Fibroblast of lung (primary cell): Measurements from ENCODE around the gene GMPS. TPM values are rescaled to one million over a fixed set of nuclear protein-coding genes. Genes with fewer than 3 reads are reported as not detected.
"Not testable (repeated sequence)": the region's sequence is repeated elsewhere in the genome, so short reads cannot be mapped to it uniquely, and the experiment has no call there.

Experiments used
- DNase-seq, 2 donors: peaks; one replicate each; pipeline versions ENCODE4 v3.0.0 to v3.0.0-alpha.2; 2010; ENCODE audit warnings: low read depth in 2 of 2
- H2AFZ ChIP-seq: 2 replicates; pipeline ENCODE4 v1.5.1; 2012; ENCODE audit warnings: low read length, control low read depth, inconsistent platforms
- H3K27ac ChIP-seq: 2 replicates; pipeline ENCODE4 v1.5.1; 2011; ENCODE audit warnings: low read length, control low read depth; ENCODE audit not compliant: insufficient read depth
- H3K27me3 ChIP-seq: 2 replicates; pipeline ENCODE4 v1.5.1; 2011; ENCODE audit warnings: mild to moderate bottlenecking, low read length; ENCODE audit not compliant: control insufficient read depth, insufficient read depth
- H3K36me3 ChIP-seq: 2 replicates; pipeline ENCODE4 v1.5.1; 2011; ENCODE audit warnings: low read length; ENCODE audit not compliant: control insufficient read depth, insufficient read depth
- H3K4me1 ChIP-seq: 2 replicates; pipeline ENCODE4 v1.5.1; 2011; ENCODE audit warnings: low read length; ENCODE audit not compliant: control insufficient read depth, insufficient read depth; ENCODE audit errors: extremely low read depth
- H3K4me2 ChIP-seq: 2 replicates; pipeline ENCODE4 v1.5.1; 2011; ENCODE audit warnings: low read length, control low read depth; ENCODE audit not compliant: insufficient read depth; ENCODE audit errors: extremely low read depth
- H3K4me3 ChIP-seq, 4 experiments: fragments of 200-600 bp in 1 of 4; sonication (generic) in 1 of 4; replicated peaks in 1 of 4; 2 replicates each; pipeline ENCODE4 v1.5.1; 2011 to 2016; ENCODE audit warnings: low read length in 4 of 4, low read depth in 3 of 4, mild to moderate bottlenecking in 3 of 4, control low read depth in 2 of 4, inconsistent platforms in 1 of 4, mixed read lengths in 1 of 4; ENCODE audit not compliant: insufficient read depth in 1 of 4; ENCODE audit errors: control extremely low read depth in 1 of 4
- H3K79me2 ChIP-seq: 2 replicates; pipeline ENCODE4 v1.5.1; 2012; ENCODE audit warnings: mild to moderate bottlenecking, low read length, inconsistent platforms; ENCODE audit not compliant: control insufficient read depth, insufficient read depth
- H3K9ac ChIP-seq: 2 replicates; pipeline ENCODE4 v1.5.1; 2011; ENCODE audit warnings: mild to moderate bottlenecking, low read length, control low read depth; ENCODE audit not compliant: insufficient read depth
- H3K9me3 ChIP-seq: 2 replicates; pipeline ENCODE4 v1.5.1; 2012; ENCODE audit warnings: low read depth, low read length; ENCODE audit not compliant: control insufficient read depth, insufficient read depth
- H4K20me1 ChIP-seq: 2 replicates; pipeline ENCODE4 v1.5.1; 2011; ENCODE audit warnings: low read length; ENCODE audit not compliant: control insufficient read depth, insufficient read depth; ENCODE audit errors: extremely low read depth
- CTCF ChIP-seq, 2 donors: IDR thresholded peaks in 1 of 2; conservative IDR thresholded peaks in 1 of 2; 1 replicate in 1 of 2; 2 replicates in 1 of 2; pipeline ENCODE4 v1.5.1; 2011 to 2012; ENCODE audit warnings: low read length in 2 of 2, control low read depth in 1 of 2, inconsistent platforms in 1 of 2, low read depth in 1 of 2, mild to moderate bottlenecking in 1 of 2
- EZH2 ChIP-seq: IDR thresholded peaks from 2 replicates; pipeline ENCODE4 v1.5.1; 2012; ENCODE audit warnings: low read length, control low read depth, mild to moderate bottlenecking; ENCODE audit errors: missing control alignments
- polyA plus RNA-seq, 2 donors: library from polyadenylated mRNA; depleted of rRNA in 1 of 2; stranded (reverse) in 1 of 2; unstranded in 1 of 2; fragments of >200 nt; gene quantifications; 2 replicates each; pipeline ENCODE4 v1.2.1, GENCODE V29; 2011 to 2012; ENCODE audit warnings: missing spikeins in 1 of 2
- total RNA-seq: library from RNA; depleted of rRNA; stranded (reverse); fragments of >200 nt; gene quantifications from 2 replicates; pipeline ENCODE4 v1.2.1, GENCODE V29; 2014

GMPS gene
- total and polyA plus RNA-seq, 2 donors (not counting 1 experiment from before 2014, with no cell fraction given): 20.6 to 93.3 TPM

GRCh38 chr3:155885292-155885691 lies 14.8 kb downstream of the GMPS start:
- Histone ChIP-seq H3K27me3 (no peaks in the 10 kb centered on the region), H3K36me3 (no peaks in the 10 kb centered on the region), H3K9me3 (no peaks in the 10 kb centered on the region), H3K9ac (no peak overlapping the region), H3K4me1 (peaks cover 2% of the 10 kb centered on the region), H3K4me2 (no peak overlapping the region), H3K79me2 (peaks cover 89% of the 10 kb centered on the region), H3K27ac (no peak overlapping the region), H4K20me1 (no peaks in the 10 kb centered on the region), H2AFZ (no peak overlapping the region), H3K4me3 (no peak overlapping the region)
- TF ChIP-seq CTCF (conservative IDR thresholded peaks at IDR 0.05 in 1 of 2, IDR thresholded peaks at IDR 0.05 in 1 of 2; ENCODE audit: low read depth in 1 of 2, low read length in 2 of 2) (no peak), EZH2 (no peak)
- DNase-seq: peak in 1 of 2 donors; percentile 22

- not testable (repeated sequence) for H3K36me3 ChIP-seq, H2AFZ ChIP-seq, H3K4me1 ChIP-seq, H4K20me1 ChIP-seq, H3K9ac ChIP-seq, H3K4me2 ChIP-seq, DNase-seq, H3K4me3 ChIP-seq, H3K9me3 ChIP-seq, H3K27ac ChIP-seq, H3K27me3 ChIP-seq
- peaks cover 88% of the 10 kb centered on the region for H3K79me2 ChIP-seq
Observed at GRCh38 chr3:155886348-155886747, 15.9 kb downstream of the GMPS start.

GRCh38 chr3:155886915-155887314 lies 16.5 kb downstream of the GMPS start:
- H3K9me3 ChIP-seq: no peaks in the 10 kb centered on the region
- TF ChIP-seq CTCF (conservative IDR thresholded peaks at IDR 0.05 in 1 of 2, IDR thresholded peaks at IDR 0.05 in 1 of 2; ENCODE audit: low read depth in 1 of 2, low read length in 2 of 2): no peak
- TF ChIP-seq EZH2: no peak
- no peak overlapping the region for H3K4me2 ChIP-seq
- no peaks in the 10 kb centered on the region for H3K36me3 ChIP-seq
- H3K4me1 ChIP-seq: peaks cover 2% of the 10 kb centered on the region
- H3K9ac ChIP-seq: no peak overlapping the region
- H4K20me1 ChIP-seq: no peaks in the 10 kb centered on the region
- peaks cover 87% of the 10 kb centered on the region for H3K79me2 ChIP-seq
- no peak overlapping the region for H3K27ac ChIP-seq
- H2AFZ ChIP-seq: no peak overlapping the region
- H3K4me3 ChIP-seq: no peak overlapping the region
- no peak for DNase-seq
- no peaks in the 10 kb centered on the region for H3K27me3 ChIP-seq
